Measurements from ENCODE around the gene COPZ1. TPM values are rescaled to one million over a fixed set of nuclear protein-coding genes. Genes with fewer than 3 reads are reported as not detected.

The COPZ1 gene
- total RNA-seq, 1 donor from 2014 or later = 130 TPM

GRCh38 chr12:54395545-54395944 lies 70.6 kb downstream of the COPZ1 start:
- Mint-ChIP-seq H3K27ac (ENCODE audit: unreplicated experiment) (no peak overlapping the region), H3K36me3 (ENCODE audit: low read depth, unreplicated experiment) (peaks cover 69% of the 10 kb centered on the region), H3K4me1 (ENCODE audit: unreplicated experiment) (peaks cover 74% of the 10 kb centered on the region), H3K4me3 (ENCODE audit: unreplicated experiment) (peak overlapping the region; percentile 59), H3K9me3 (ENCODE audit: unreplicated experiment) (no peaks in the 10 kb centered on the region), H3K27me3 (ENCODE audit: unreplicated experiment) (peaks cover 25% of the 10 kb centered on the region)
- no peak for TF ChIP-seq CTCF (IDR thresholded peaks at IDR 0.05; ENCODE audit: unreplicated experiment)
- DNase-seq (ENCODE audit: low spot score) = no peak

GRCh38 chr12:54397157-54397556 lies 72.2 kb downstream of the COPZ1 start:
- Mint-ChIP-seq H3K27ac (ENCODE audit: unreplicated experiment) (peak overlapping the region; percentile 57), H3K9me3 (ENCODE audit: unreplicated experiment) (no peaks in the 10 kb centered on the region), H3K36me3 (ENCODE audit: low read depth, unreplicated experiment) (peaks cover 78% of the 10 kb centered on the region), H3K27me3 (ENCODE audit: unreplicated experiment) (peaks cover 30% of the 10 kb centered on the region), H3K4me3 (ENCODE audit: unreplicated experiment) (no peak overlapping the region), H3K4me1 (ENCODE audit: unreplicated experiment) (peaks cover 69% of the 10 kb centered on the region)
- DNase-seq (ENCODE audit: low spot score) = no peak
- TF ChIP-seq CTCF (IDR thresholded peaks at IDR 0.05; ENCODE audit: unreplicated experiment) = no peak

- Mint-ChIP-seq H3K27ac (ENCODE audit: unreplicated experiment) (peak overlapping the region; percentile 53), H3K4me1 (ENCODE audit: unreplicated experiment) (peaks cover 63% of the 10 kb centered on the region), H3K9me3 (ENCODE audit: unreplicated experiment) (no peaks in the 10 kb centered on the region), H3K36me3 (ENCODE audit: low read depth, unreplicated experiment) (peaks cover 85% of the 10 kb centered on the region), H3K27me3 (ENCODE audit: unreplicated experiment) (peaks cover 25% of the 10 kb centered on the region), H3K4me3 (ENCODE audit: unreplicated experiment) (peak overlapping the region; percentile 74)
- DNase-seq (ENCODE audit: low spot score) = no peak
- TF ChIP-seq CTCF (IDR thresholded peaks at IDR 0.05; ENCODE audit: unreplicated experiment) = no peak
These were observed 73.3 kb downstream of the COPZ1 start for GRCh38 chr12:54398218-54398617.

GRCh38 chr12:54398995-54399793 lies 74.3 kb downstream of the COPZ1 start:
- Mint-ChIP-seq H3K27ac (ENCODE audit: unreplicated experiment) (peak overlapping the region; percentile 64), H3K9me3 (ENCODE audit: unreplicated experiment) (no peaks in the 10 kb centered on the region), H3K36me3 (ENCODE audit: low read depth, unreplicated experiment) (peaks cover 87% of the 10 kb centered on the region), H3K27me3 (ENCODE audit: unreplicated experiment) (peaks cover 24% of the 10 kb centered on the region), H3K4me1 (ENCODE audit: unreplicated experiment) (peaks cover 56% of the 10 kb centered on the region), H3K4me3 (ENCODE audit: unreplicated experiment) (peak overlapping the region; percentile 85)
- peak; percentile 88 for TF ChIP-seq CTCF (IDR thresholded peaks at IDR 0.05; ENCODE audit: unreplicated experiment)
- DNase-seq (ENCODE audit: low spot score) = peak; percentile 94

GRCh38 chr12:54401119-54401518 lies 76.2 kb downstream of the COPZ1 start:
- Mint-ChIP-seq H3K4me1 (ENCODE audit: unreplicated experiment) (peaks cover 46% of the 10 kb centered on the region), H3K4me3 (ENCODE audit: unreplicated experiment) (peak overlapping the region; percentile 4), H3K27ac (ENCODE audit: unreplicated experiment) (peak overlapping the region; percentile 52), H3K36me3 (ENCODE audit: low read depth, unreplicated experiment) (peaks cover 82% of the 10 kb centered on the region), H3K9me3 (ENCODE audit: unreplicated experiment) (no peaks in the 10 kb centered on the region), H3K27me3 (ENCODE audit: unreplicated experiment) (peaks cover 29% of the 10 kb centered on the region)
- no peak for TF ChIP-seq CTCF (IDR thresholded peaks at IDR 0.05; ENCODE audit: unreplicated experiment)
- DNase-seq (ENCODE audit: low spot score) = no peak
